SK-N-SH treated with all-trans-retinoic acid at 6 μM for 48 hours (cell line): ENCODE data around the gene F7.

Source experiments
- ARNTL ChIP-seq: fragments of 450-650 bp; formaldehyde crosslinking; IDR thresholded peaks from 2 replicates; pipeline ENCODE4 v1.5.0; 2020; ENCODE audit warnings: low read depth, mild to moderate bottlenecking, moderate library complexity, borderline replicate concordance
- BACH2 ChIP-seq: fragments of 250-450 bp; sonication (Bioruptor Pico); IDR thresholded peaks from 2 replicates; pipeline ENCODE4 v1.9.0; 2021; ENCODE audit warnings: mild to moderate bottlenecking, borderline replicate concordance
- CSDC2 ChIP-seq: fragments of 250-450 bp; sonication (Bioruptor Pico); IDR thresholded peaks from 2 replicates; pipeline ENCODE4 v1.5.0; 2020; ENCODE audit warnings: mild to moderate bottlenecking, moderate library complexity
- CSRNP3 ChIP-seq: fragments of 250-450 bp; sonication (Bioruptor Pico); IDR thresholded peaks from 2 replicates; pipeline ENCODE4 v1.5.1; 2021; ENCODE audit warnings: mild to moderate bottlenecking, moderate library complexity
- OSR1 ChIP-seq: fragments of 250-450 bp; sonication (Bioruptor Pico); IDR thresholded peaks from 2 replicates; pipeline ENCODE4 v1.8.0; 2022; ENCODE audit warnings: moderate library complexity, mild to moderate bottlenecking, inconsistent platforms
- PATZ1 ChIP-seq: fragments of 250-450 bp; sonication (Bioruptor Pico); IDR thresholded peaks from 2 replicates; pipeline ENCODE4 v1.8.0; 2020; ENCODE audit warnings: mild to moderate bottlenecking, moderate library complexity, borderline replicate concordance
- POU6F1 ChIP-seq: fragments of 250-450 bp; sonication (Bioruptor Pico); IDR thresholded peaks from 2 replicates; pipeline ENCODE4 v1.8.0; 2021; ENCODE audit warnings: low read depth, mild to moderate bottlenecking, moderate library complexity, borderline replicate concordance
- RARB ChIP-seq: fragments of 250-450 bp; sonication (Bioruptor Pico); IDR thresholded peaks from 2 replicates; pipeline ENCODE4 v1.8.0; 2021; ENCODE audit warnings: mild to moderate bottlenecking, moderate library complexity
- SNAI2 ChIP-seq: fragments of 250-450 bp; sonication (Bioruptor Pico); IDR thresholded peaks from 2 replicates; pipeline ENCODE4 v1.5.0; 2020; ENCODE audit warnings: mild to moderate bottlenecking, moderate library complexity
- ZC3H10 ChIP-seq: fragments of 250-450 bp; sonication (Bioruptor Pico); IDR thresholded peaks from 2 replicates; pipeline ENCODE4 v1.5.1; 2021; ENCODE audit warnings: mild to moderate bottlenecking, moderate library complexity
- ZFP30 ChIP-seq: fragments of 450-650 bp; formaldehyde crosslinking; IDR thresholded peaks from 2 replicates; pipeline ENCODE4 v1.5.0; 2022; ENCODE audit warnings: mild to moderate bottlenecking, moderate library complexity
- ZNF70 ChIP-seq: fragments of 450-650 bp; formaldehyde crosslinking; IDR thresholded peaks from 2 replicates; pipeline ENCODE4 v1.5.0; 2020; ENCODE audit warnings: mild to moderate bottlenecking, moderate library complexity
- ZNF8 ChIP-seq: fragments of 450-650 bp; formaldehyde crosslinking; IDR thresholded peaks from 2 replicates; pipeline ENCODE4 v1.5.0; 2020; ENCODE audit warnings: mild to moderate bottlenecking, moderate library complexity

GRCh38 chr13:113143466-113144254, 38.1 kb downstream of the F7 start:
- no peak for TF ChIP-seq ZNF8 (CRISPR knock-in tag)
- TF ChIP-seq CSRNP3 (CRISPR knock-in tag): no peak
- no peak for TF ChIP-seq PATZ1
- TF ChIP-seq CSDC2: no peak
- TF ChIP-seq SNAI2 (CRISPR knock-in tag): no peak
- no peak for TF ChIP-seq RARB (CRISPR knock-in tag)
- TF ChIP-seq ARNTL (CRISPR knock-in tag): no peak
- TF ChIP-seq ZFP30 (CRISPR knock-in tag): no peak
- TF ChIP-seq OSR1 (CRISPR knock-in tag): no peak
- TF ChIP-seq BACH2: no peak
- TF ChIP-seq POU6F1: no peak
- TF ChIP-seq ZC3H10 (CRISPR knock-in tag): no peak
- TF ChIP-seq ZNF70 (CRISPR knock-in tag): no peak
